IMR-90 (cell line): ENCODE measurements around the gene ZBTB8A. TPM values are rescaled to one million over a fixed set of nuclear protein-coding genes. Genes with fewer than 3 reads are reported as not detected.

ENCODE experiments used
- ATAC-seq: fragments of 200-7000 bp; cut with Tn5 transposase; 2 replicates; pipeline ENCODE4 v1.9.1; 2020; ENCODE audit warnings: low read depth, mild to moderate bottlenecking, moderate library complexity
- BruUV-seq: library from RNA; stranded (reverse); fragments of 400-500 nt; replicated peaks from 2 replicates; lab custom pipeline; 2021; lab: Mats Ljungman, UMichigan
- CTCF ChIA-PET: fragments of 300-600 bp; formaldehyde crosslinking; extraction: SDS; loops from one replicate; lab custom pipeline; 2021; ENCODE audit warnings: antibody characterized with exemption; lab: Yijun Ruan, JAX
- POLR2A ChIA-PET: fragments of 300-600 bp; sonication (Branson Sonifier 250); formaldehyde crosslinking; loops from one replicate; lab custom pipeline; 2022; ENCODE audit warnings: antibody characterized with exemption; ENCODE audit not compliant: unreplicated experiment; lab: Charles Lee
- DNase-seq: peaks from one replicate; pipeline ENCODE4 v3.0.0; 2013
- H2AFZ ChIP-seq: replicated peaks from 2 replicates; pipeline ENCODE3; 2013; ENCODE audit warnings: low read length, mild to moderate bottlenecking; ENCODE audit not compliant: poor library complexity
- H2AK5ac ChIP-seq: 2 replicates; pipeline ENCODE4 v1.6.1; 2013; ENCODE audit warnings: low read depth, low read length, inconsistent platforms
- H2AK9ac ChIP-seq: replicated peaks from 2 replicates; pipeline ENCODE3; 2013; ENCODE audit warnings: mild to moderate bottlenecking, low read depth, low read length, moderate library complexity; ENCODE audit not compliant: poor library complexity
- H2BK120ac ChIP-seq: 2 replicates; pipeline ENCODE4 v1.6.1; 2013; ENCODE audit warnings: low read depth, low read length, inconsistent platforms
- H2BK15ac ChIP-seq: 3 replicates; pipeline ENCODE4 v1.6.1; 2013; ENCODE audit warnings: low read depth, low read length, inconsistent platforms
- H2BK20ac ChIP-seq: 2 replicates; pipeline ENCODE4 v1.6.1; 2013; ENCODE audit warnings: low read depth, mild to moderate bottlenecking, inconsistent platforms, low read length, moderate library complexity
- H2BK5ac ChIP-seq: 2 replicates; pipeline ENCODE4 v1.6.1; 2013; ENCODE audit warnings: mild to moderate bottlenecking, low read depth, low read length, inconsistent platforms; ENCODE audit not compliant: poor library complexity, severe bottlenecking
- H3K14ac ChIP-seq: replicated peaks from 2 replicates; pipeline ENCODE4 v1.6.1; 2013; ENCODE audit warnings: low read depth, low read length, inconsistent platforms
- H3K18ac ChIP-seq: 2 replicates; pipeline ENCODE4 v1.6.1; 2013; ENCODE audit warnings: low read depth, low read length, control low read depth
- H3K23ac ChIP-seq: 2 replicates; pipeline ENCODE4 v1.6.1; 2013; ENCODE audit warnings: low read depth, low read length, inconsistent platforms
- H3K27ac ChIP-seq: 2 replicates; pipeline ENCODE4 v1.5.1; 2013; ENCODE audit warnings: mild to moderate bottlenecking, control low read depth, low read length; ENCODE audit not compliant: insufficient read depth
- H3K27me3 ChIP-seq: 2 replicates; pipeline ENCODE4 v1.6.1; 2013; ENCODE audit warnings: low read length; ENCODE audit not compliant: control insufficient read depth, insufficient read depth
- H3K36me3 ChIP-seq: 2 replicates; pipeline ENCODE4 v1.6.1; 2013; ENCODE audit warnings: low read length, mixed read lengths; ENCODE audit not compliant: control insufficient read depth, insufficient read depth
- H3K4ac ChIP-seq: 2 replicates; pipeline ENCODE4 v1.6.1; 2013; ENCODE audit warnings: low read depth, low read length, inconsistent platforms
- H3K4me1 ChIP-seq: 2 replicates; pipeline ENCODE4 v1.6.1; 2013; ENCODE audit warnings: low read length, mixed read lengths; ENCODE audit not compliant: control insufficient read depth, insufficient read depth
- H3K4me2 ChIP-seq: 2 replicates; pipeline ENCODE4 v1.6.1; 2013; ENCODE audit warnings: low read depth, mild to moderate bottlenecking, control low read depth, low read length, moderate library complexity
- H3K4me3 ChIP-seq: 2 replicates; pipeline ENCODE4 v1.5.1; 2013; ENCODE audit warnings: low read depth, mild to moderate bottlenecking, control low read depth, low read length, moderate library complexity; ENCODE audit not compliant: insufficient read depth
- H3K56ac ChIP-seq: 2 replicates; pipeline ENCODE4 v1.6.1; 2013; ENCODE audit warnings: low read length, inconsistent platforms; ENCODE audit not compliant: insufficient read depth; ENCODE audit errors: extremely low read depth
- H3K79me1 ChIP-seq, 2 experiments: 2 replicates each; pipeline ENCODE4 v1.6.1; 2013; ENCODE audit warnings: low read length in 2 of 2, inconsistent platforms in 1 of 2, low read depth in 1 of 2
- H3K9ac ChIP-seq: 2 replicates; pipeline ENCODE4 v1.6.1; 2013; ENCODE audit warnings: low read depth, low read length, control low read depth
- H3K9me1 ChIP-seq: 2 replicates; pipeline ENCODE4 v1.6.1; 2013; ENCODE audit warnings: low read length, inconsistent platforms; ENCODE audit not compliant: insufficient read depth
- H3K9me3 ChIP-seq: 2 replicates; pipeline ENCODE4 v1.6.1; 2013; ENCODE audit warnings: low read length; ENCODE audit not compliant: control insufficient read depth, insufficient read depth
- H4K20me1 ChIP-seq: 2 replicates; pipeline ENCODE4 v1.6.1; 2013; ENCODE audit warnings: low read length, inconsistent platforms; ENCODE audit not compliant: insufficient read depth
- H4K5ac ChIP-seq: 2 replicates; pipeline ENCODE4 v1.6.1; 2013; ENCODE audit warnings: mild to moderate bottlenecking, low read depth, low read length, control low read depth
- H4K8ac ChIP-seq, 2 experiments: 2 replicates each; pipeline ENCODE4 v1.6.1; 2013; ENCODE audit warnings: low read depth in 2 of 2, low read length in 2 of 2, control low read depth in 1 of 2, inconsistent platforms in 1 of 2
- H4K91ac ChIP-seq: 2 replicates; pipeline ENCODE4 v1.6.1; 2013; ENCODE audit warnings: low read depth, low read length, inconsistent platforms; ENCODE audit not compliant: insufficient read depth
- BHLHE40 ChIP-seq: fragments of 150-350 bp; IDR thresholded peaks from 2 replicates; pipeline ENCODE4 v1.6.1; 2016; ENCODE audit warnings: mild to moderate bottlenecking, low read depth, low read length
- CEBPB ChIP-seq: IDR thresholded peaks from 2 replicates; pipeline ENCODE4 v1.6.1; 2012; ENCODE audit warnings: low read depth, low read length, improper control_type of control experiment
- CHD1 ChIP-seq: IDR thresholded peaks from 2 replicates; pipeline ENCODE4 v1.6.1; 2012; ENCODE audit warnings: low read depth, low read length, improper control_type of control experiment
- ELK1 ChIP-seq: fragments of 150-350 bp; IDR thresholded peaks from 2 replicates; pipeline ENCODE4 v1.6.1; 2016; ENCODE audit warnings: low read depth, mild to moderate bottlenecking, low read length, moderate library complexity, borderline replicate concordance
- FOS ChIP-seq: fragments of 150-350 bp; IDR thresholded peaks from 2 replicates; pipeline ENCODE4 v1.6.1; 2016; ENCODE audit warnings: low read depth, low read length
- MAFK ChIP-seq: IDR thresholded peaks from 2 replicates; pipeline ENCODE4 v1.6.1; 2012; ENCODE audit warnings: low read depth, low read length, improper control_type of control experiment
- MAZ ChIP-seq: IDR thresholded peaks from 2 replicates; pipeline ENCODE4 v1.6.1; 2012; ENCODE audit warnings: low read depth, mild to moderate bottlenecking, low read length, improper control_type of control experiment, moderate library complexity, borderline replicate concordance
- MXI1 ChIP-seq: IDR thresholded peaks from 2 replicates; pipeline ENCODE4 v1.6.1; 2012; ENCODE audit warnings: low read depth, mild to moderate bottlenecking, low read length, moderate library complexity, borderline replicate concordance
- NFE2L2 ChIP-seq: fragments of 150-350 bp; IDR thresholded peaks from 2 replicates; pipeline ENCODE4 v1.6.1; 2016; ENCODE audit warnings: low read depth, mild to moderate bottlenecking, low read length
- POLR2A ChIP-seq: IDR thresholded peaks from 2 replicates; pipeline ENCODE4 v1.6.1; 2012; ENCODE audit warnings: mild to moderate bottlenecking, low read depth, low read length
- RAD21 ChIP-seq: IDR thresholded peaks from 2 replicates; pipeline ENCODE4 v1.6.1; 2012; ENCODE audit warnings: low read length, improper control_type of control experiment
- RCOR1 ChIP-seq: IDR thresholded peaks from 2 replicates; pipeline ENCODE4 v1.6.1; 2012; ENCODE audit warnings: mild to moderate bottlenecking, low read length, improper control_type of control experiment; ENCODE audit not compliant: insufficient replicate concordance
- RFX5 ChIP-seq: IDR thresholded peaks from 2 replicates; pipeline ENCODE4 v1.8.0; 2012; ENCODE audit warnings: low read depth, mild to moderate bottlenecking, low read length, moderate library complexity
- SMC3 ChIP-seq: fragments of 150-350 bp; IDR thresholded peaks from 2 replicates; pipeline ENCODE4 v1.6.1; 2016; ENCODE audit warnings: low read depth, mild to moderate bottlenecking, antibody characterized with exemption, low read length, moderate library complexity
- WGBS, 2 experiments: methylation state at CpG; one replicate each; pipeline versions ENCODE4 v1.1.5 to v1.1.7; 2013; ENCODE audit warnings: missing lambda C conversion rate in 2 of 2; ENCODE audit not compliant: insufficient read length in 1 of 2; ENCODE audit errors: extremely low coverage in 2 of 2; 5-methylcytosine and 5-hydroxymethylcytosine counted together
- dilution Hi-C: fragments of 300-500 bp; cut with HindIII; formaldehyde crosslinking; loops from one replicate; pipeline ENCODE4 v1.14.3; 2018; ENCODE audit warnings: low sequenced_read_pairs; ENCODE audit not compliant: unreplicated experiment
- in situ Hi-C: fragments of 300-500 bp; cut with MboI; formaldehyde crosslinking; loops from 3 replicates; pipeline ENCODE4 v1.14.3; 2019; ENCODE audit warnings: low sequenced_read_pairs, inconsistent platforms, mixed read lengths
- intact Hi-C: fragments of 100-400 bp; cut with micrococcal nuclease; formaldehyde crosslinking; loops from 2 replicates; pipeline ENCODE4 v1.10.0; 2022
- polyA plus RNA-seq, 3 experiments: library from polyadenylated mRNA; depleted of rRNA; stranded (reverse); fragments of >200 nt; gene quantifications; 2 replicates each; pipeline ENCODE4 v1.2.3, GENCODE V29; 2012; ENCODE audit warnings: low replicate concordance in 1 of 3
- total RNA-seq: library from RNA; depleted of rRNA; stranded (reverse); fragments of >200 nt; gene quantifications from 2 replicates; pipeline ENCODE4 v1.2.3, GENCODE V29; 2012
- TF ChIP-seq, protein P1 (sequence below): fragments of 150-350 bp; IDR thresholded peaks from 2 replicates; pipeline ENCODE4 v1.6.1; 2017; ENCODE audit warnings: mild to moderate bottlenecking, antibody characterized with exemption, low read length, low read depth
- TF ChIP-seq, protein P2 (sequence below): conservative IDR thresholded peaks from 2 replicates; pipeline ENCODE4 v1.5.1; 2012; ENCODE audit warnings: mild to moderate bottlenecking, low read depth, low read length, improper control_type of control experiment

Gene ZBTB8A
- total and polyA plus RNA-seq, 2 of the 4 experiments (the other 2 are of a cell fraction): 2.1 to 6.1 TPM

GRCh38 chr1:32536764-32537163 is 2.5 kb upstream of the ZBTB8A start:
- no peak overlapping the region for H3K27ac ChIP-seq
- dilution Hi-C loops (no loop called here), in situ Hi-C loops (no loop called here), intact Hi-C loops (no loop called here)
- no peak overlapping the region for H4K91ac ChIP-seq
- DNase-seq (no peak), ATAC-seq (no peak)
- no peak overlapping the region for H2AK9ac ChIP-seq
- no peaks in the 10 kb centered on the region for H3K9me3 ChIP-seq
- peaks cover 5% of the 10 kb centered on the region; the same call in 1 of the 2 replicates for H4K20me1 ChIP-seq
- H3K27me3 ChIP-seq: peaks cover 6% of the 10 kb centered on the region
- no peak overlapping the region for H2AFZ ChIP-seq
- no peak overlapping the region for H3K18ac ChIP-seq
- H3K4me2 ChIP-seq: no peak overlapping the region
- H3K36me3 ChIP-seq: no peaks in the 10 kb centered on the region
- H4K8ac ChIP-seq: no peak overlapping the region
- BruUV-seq: no TSS peak
- TF ChIP-seq RAD21 (no peak), SMC3 (no peak), BHLHE40 (no peak), RFX5 (no peak), CEBPB (no peak), POLR2A (no peak), FOS (no peak), CHD1 (no peak), MAZ (no peak), RCOR1 (no peak), MXI1 (no peak), ELK1 (no peak), MAFK (no peak), NFE2L2 (no peak)
- TF ChIP-seq, protein P1, sequence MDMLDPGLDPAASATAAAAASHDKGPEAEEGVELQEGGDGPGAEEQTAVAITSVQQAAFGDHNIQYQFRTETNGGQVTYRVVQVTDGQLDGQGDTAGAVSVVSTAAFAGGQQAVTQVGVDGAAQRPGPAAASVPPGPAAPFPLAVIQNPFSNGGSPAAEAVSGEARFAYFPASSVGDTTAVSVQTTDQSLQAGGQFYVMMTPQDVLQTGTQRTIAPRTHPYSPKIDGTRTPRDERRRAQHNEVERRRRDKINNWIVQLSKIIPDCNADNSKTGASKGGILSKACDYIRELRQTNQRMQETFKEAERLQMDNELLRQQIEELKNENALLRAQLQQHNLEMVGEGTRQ: no peak
- TF ChIP-seq, protein P2, sequence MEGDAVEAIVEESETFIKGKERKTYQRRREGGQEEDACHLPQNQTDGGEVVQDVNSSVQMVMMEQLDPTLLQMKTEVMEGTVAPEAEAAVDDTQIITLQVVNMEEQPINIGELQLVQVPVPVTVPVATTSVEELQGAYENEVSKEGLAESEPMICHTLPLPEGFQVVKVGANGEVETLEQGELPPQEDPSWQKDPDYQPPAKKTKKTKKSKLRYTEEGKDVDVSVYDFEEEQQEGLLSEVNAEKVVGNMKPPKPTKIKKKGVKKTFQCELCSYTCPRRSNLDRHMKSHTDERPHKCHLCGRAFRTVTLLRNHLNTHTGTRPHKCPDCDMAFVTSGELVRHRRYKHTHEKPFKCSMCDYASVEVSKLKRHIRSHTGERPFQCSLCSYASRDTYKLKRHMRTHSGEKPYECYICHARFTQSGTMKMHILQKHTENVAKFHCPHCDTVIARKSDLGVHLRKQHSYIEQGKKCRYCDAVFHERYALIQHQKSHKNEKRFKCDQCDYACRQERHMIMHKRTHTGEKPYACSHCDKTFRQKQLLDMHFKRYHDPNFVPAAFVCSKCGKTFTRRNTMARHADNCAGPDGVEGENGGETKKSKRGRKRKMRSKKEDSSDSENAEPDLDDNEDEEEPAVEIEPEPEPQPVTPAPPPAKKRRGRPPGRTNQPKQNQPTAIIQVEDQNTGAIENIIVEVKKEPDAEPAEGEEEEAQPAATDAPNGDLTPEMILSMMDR: no peak
- H2BK20ac ChIP-seq: no peak overlapping the region
- H2BK5ac ChIP-seq: no peak overlapping the region
- H2AK5ac ChIP-seq: no peak overlapping the region
- no peak overlapping the region for H3K56ac ChIP-seq
- no peak overlapping the region for H3K4ac ChIP-seq
- POLR2A ChIA-PET: no interaction called here
- no peak overlapping the region for H2BK15ac ChIP-seq
- no peak overlapping the region for H3K14ac ChIP-seq
- no peak overlapping the region for H4K5ac ChIP-seq
- peaks cover 15 to 19% of the 10 kb centered on the region in 2 experiments for H3K79me1 ChIP-seq
- H3K23ac ChIP-seq: no peak overlapping the region
- H3K4me1 ChIP-seq: no peaks in the 10 kb centered on the region
- H3K4me3 ChIP-seq: no peak overlapping the region
- 61% methylated on average over 3 of the region's 3 CpGs; no CpG with 5 or more reads in 1 of the 2 experiments for WGBS, 2 experiments
- H3K9ac ChIP-seq: no peak overlapping the region
- H3K9me1 ChIP-seq: peaks cover 10% of the 10 kb centered on the region
- no peak overlapping the region for H2BK120ac ChIP-seq
- CTCF ChIA-PET: interaction anchor here (2.8 kb wide), 1 partner anchor 17 kb away, joined by 23 read pairs; no protein-coding TSS in a partner anchor
